Adrenal gland (tissue), 12 donors: ENCODE measurements around the gene PRICKLE4. TPM values are rescaled to one million over a fixed set of nuclear protein-coding genes. Genes with fewer than 3 reads are reported as not detected.

Experiments
- DNase-seq, 7 donors: peaks; one replicate each; pipeline ENCODE4 v3.0.0-alpha.2; 2019 to 2020
- H3K27ac ChIP-seq, 5 donors: fragments of 200-600 bp; sonication (generic) in 4 of 5; 1 replicate in 3 of 5; 2 replicates in 2 of 5; pipeline versions ENCODE4 v1.5.1 to v1.8.0; 2016 to 2020; ENCODE audit warnings: mild to moderate bottlenecking in 1 of 5
- H3K27me3 ChIP-seq: fragments of 200-600 bp; 2 replicates; pipeline ENCODE4 v1.8.0; 2021
- H3K36me3 ChIP-seq, 2 donors: fragments of 200-600 bp; replicated peaks in 1 of 2; 1 replicate in 1 of 2; 2 replicates in 1 of 2; pipeline versions ENCODE4 v1.5.1 to v1.8.0; 2018 to 2022
- H3K4me1 ChIP-seq, 2 donors: fragments of 200-600 bp; replicated peaks in 1 of 2; 1 replicate in 1 of 2; 2 replicates in 1 of 2; pipeline versions ENCODE4 v1.5.1 to v1.8.0; 2018 to 2021
- H3K4me3 ChIP-seq, 4 donors: fragments of 200-600 bp; sonication (generic) in 3 of 4; one replicate each; pipeline ENCODE4 v1.5.1; 2016 to 2018
- H3K9me3 ChIP-seq, 3 donors: fragments of 200-600 bp; sonication (generic) in 1 of 3; replicated peaks in 1 of 3; 1 replicate in 2 of 3; 2 replicates in 1 of 3; pipeline versions ENCODE4 v1.5.1 to v1.8.0; 2016 to 2021
- POLR2A ChIP-seq, 2 donors: fragments of 450-650 bp; IDR thresholded peaks; one replicate each; pipeline ENCODE4 v1.6.1; 2017; ENCODE audit warnings: antibody characterized with exemption in 2 of 2, mild to moderate bottlenecking in 2 of 2, moderate library complexity in 1 of 2
- WGBS, 4 donors: extraction: QIAGEN DNeasy Blood & Tissue Kit in 2 of 4; methylation state at CpG; one replicate each; pipeline versions ENCODE4 v1.1.5 to v1.1.7; 2013 to 2017; 5-methylcytosine and 5-hydroxymethylcytosine counted together
- intact Hi-C, 2 donors: fragments of 100-400 bp; cut with DNase I; formaldehyde crosslinking; loops; one replicate each; pipeline versions ENCODE4 v1.14.1 to v1.15.0; 2022 to 2023
- polyA plus RNA-seq, 3 donors: library from polyadenylated mRNA; stranded (reverse); fragments of 200-250 nt in 2 of 3; fragments of 350-450 nt in 1 of 3; fragmentation: Illumina TruSeq in 1 of 3; extraction: RNeasy Lipid Tissue Mini Kit (QIAGEN cat#74804) in 1 of 3; gene quantifications; one replicate each; pipeline ENCODE4 v1.2.3, GENCODE V29; 2013 to 2014
- small RNA-seq, 2 donors: library from RNA; depleted of rRNA; stranded (forward); fragments of <200 nt; gene quantifications; one replicate each; pipeline ENCODE3, GENCODE V24; 2016
- total RNA-seq, 9 donors: library from RNA; depleted of rRNA in 4 of 9; stranded (reverse); fragments of >200 nt in 4 of 9; fragments of 120-200 nt in 1 of 9; fragmentation: NEBNext Ultra II Directional in 1 of 9; extraction: Animal tissue kit (Norgen Biotek cat#: 25700) in 1 of 9; gene quantifications; one replicate each; pipeline versions ENCODE4 v1.1.0 to v1.2.4, GENCODE V29; 2013 to 2023
- TF ChIP-seq, protein P1 (sequence below), 6 experiments: fragments of 450-650 bp in 4 of 6; fragments of 200-600 bp in 2 of 6; sonication (generic) in 1 of 6; IDR thresholded peaks; 1 replicate in 5 of 6; 2 replicates in 1 of 6; pipeline versions ENCODE4 v1.5.1 to v1.8.0; 2016 to 2021; ENCODE audit warnings: antibody characterized with exemption in 6 of 6, mild to moderate bottlenecking in 2 of 6, moderate library complexity in 1 of 6
- donor health status: healthy with polysubstance abuse.
- donor health status: Bipolar disorder and iron deficiency.
- donor health status: DM: yes; HTN: yes; CAD: no.
- donor health status: DM: no; HTN: no; CAD: no.
- donor health status: DM: no; HTN: no; CAD: no.
- donor health status: DM: yes; HTN: yes; CAD: no.

PRICKLE4 gene
- total and polyA plus RNA-seq, 12 donors = 0.28 to 7.1 (median 3.8) TPM; not detected in 2

DNA sequence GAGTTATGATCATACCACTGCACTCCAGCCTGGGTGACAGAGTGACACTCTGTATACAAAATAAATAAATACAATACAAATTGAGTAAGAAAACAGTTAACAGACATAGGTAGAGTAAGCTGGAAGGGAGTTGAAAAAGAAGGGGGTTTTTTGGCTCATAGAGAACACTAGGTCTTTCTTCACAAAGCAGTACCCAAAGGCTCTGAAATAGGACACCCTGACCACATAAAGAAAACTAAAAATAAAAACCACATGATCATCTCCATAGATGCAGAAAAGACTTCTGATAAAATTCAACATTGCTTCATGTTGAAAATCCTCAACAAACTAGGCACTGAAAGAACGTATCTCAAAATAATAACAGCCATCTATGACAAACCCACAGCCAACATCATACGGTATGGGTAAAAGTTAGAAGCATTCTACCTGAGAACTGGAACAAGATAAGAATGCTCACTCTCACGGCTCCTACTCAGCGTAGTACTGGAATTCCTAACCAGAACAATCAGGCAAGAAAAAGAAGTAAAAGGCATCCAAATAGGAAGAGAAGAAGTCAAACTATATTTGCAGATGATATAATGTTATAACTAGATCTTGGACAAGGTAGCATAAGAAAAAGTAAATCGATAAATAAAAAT lies 55.6 kb downstream of the PRICKLE4 start:
- H3K36me3 ChIP-seq = no peaks in the 10 kb centered on the region
- DNase-seq = no peak
- no peaks in the 10 kb centered on the region for H3K4me1 ChIP-seq
- WGBS, 4 donors = 89 to 95% (median 93%) methylated on average over 5 of the region's 5 CpGs
- no peaks in the 10 kb centered on the region for H3K9me3 ChIP-seq
- intact Hi-C loops = no loop called here
- H3K27ac ChIP-seq = no peak overlapping the region
- H3K27me3 ChIP-seq = no peaks in the 10 kb centered on the region
- H3K4me3 ChIP-seq = no peak overlapping the region
- TF ChIP-seq, protein P1, sequence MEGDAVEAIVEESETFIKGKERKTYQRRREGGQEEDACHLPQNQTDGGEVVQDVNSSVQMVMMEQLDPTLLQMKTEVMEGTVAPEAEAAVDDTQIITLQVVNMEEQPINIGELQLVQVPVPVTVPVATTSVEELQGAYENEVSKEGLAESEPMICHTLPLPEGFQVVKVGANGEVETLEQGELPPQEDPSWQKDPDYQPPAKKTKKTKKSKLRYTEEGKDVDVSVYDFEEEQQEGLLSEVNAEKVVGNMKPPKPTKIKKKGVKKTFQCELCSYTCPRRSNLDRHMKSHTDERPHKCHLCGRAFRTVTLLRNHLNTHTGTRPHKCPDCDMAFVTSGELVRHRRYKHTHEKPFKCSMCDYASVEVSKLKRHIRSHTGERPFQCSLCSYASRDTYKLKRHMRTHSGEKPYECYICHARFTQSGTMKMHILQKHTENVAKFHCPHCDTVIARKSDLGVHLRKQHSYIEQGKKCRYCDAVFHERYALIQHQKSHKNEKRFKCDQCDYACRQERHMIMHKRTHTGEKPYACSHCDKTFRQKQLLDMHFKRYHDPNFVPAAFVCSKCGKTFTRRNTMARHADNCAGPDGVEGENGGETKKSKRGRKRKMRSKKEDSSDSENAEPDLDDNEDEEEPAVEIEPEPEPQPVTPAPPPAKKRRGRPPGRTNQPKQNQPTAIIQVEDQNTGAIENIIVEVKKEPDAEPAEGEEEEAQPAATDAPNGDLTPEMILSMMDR (IDR thresholded peaks at IDR 0.05) = no peak
- TF ChIP-seq POLR2A (IDR thresholded peaks at IDR 0.05) = no peak

DNA sequence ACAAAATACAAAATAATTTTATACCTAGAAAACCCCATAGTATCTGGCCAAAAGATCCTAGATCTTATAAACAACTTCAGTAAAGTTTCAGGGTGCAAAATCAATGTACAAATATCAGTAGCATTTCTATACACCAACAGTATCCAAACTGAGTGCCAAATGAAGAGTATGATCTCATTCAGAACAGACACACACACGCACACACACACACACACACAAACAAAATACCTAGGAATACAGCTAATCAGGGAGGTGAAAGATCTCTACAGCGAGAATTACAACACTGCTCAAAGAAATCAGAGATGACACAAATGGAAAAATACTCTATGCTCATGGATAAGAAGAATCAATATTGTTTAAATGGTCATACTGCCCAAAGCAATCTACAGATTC lies 56.1 kb downstream of the PRICKLE4 start:
- Histone ChIP-seq H3K36me3 (no peaks in the 10 kb centered on the region), H3K9me3 (no peaks in the 10 kb centered on the region), H3K27ac (no peak overlapping the region), H3K4me3 (no peak overlapping the region), H3K27me3 (no peaks in the 10 kb centered on the region), H3K4me1 (no peaks in the 10 kb centered on the region)
- no peak for TF ChIP-seq POLR2A (IDR thresholded peaks at IDR 0.05)
- DNase-seq = no peak
- 76 to 98% (median 92%) methylated on average over 2 of the region's 2 CpGs for WGBS, 4 donors
- intact Hi-C loops = no loop called here

Small RNAs within 50 kb of the gene (small RNA-seq; reads per million reads assigned to genes)
- gene AL365205.2 = 0 reads per million in 2 donors
- 0 reads per million in 2 donors for gene AL365205.3
- gene RF00393 = 0 to 0.12 reads per million in 2 donors

Other genes with a start within 250 kb of the PRICKLE4 start
- 10 to 100 TPM in 5 of 9 donors, 1 to 10 TPM in 4; 1.6 to 17.3 (median 12.7) TPM for gene FOXP4, start 234.4 kb upstream of the PRICKLE4 start, total RNA-seq
- gene FOXP4, start 234.4 kb upstream of the PRICKLE4 start, polyA plus RNA-seq = 10 to 100 TPM in 2 of 3 donors, 1 to 10 TPM in 1; 3.7 to 18.2 (median 10.0) TPM
- gene MDFI, start 142.3 kb upstream of the PRICKLE4 start, total RNA-seq = 10 to 100 TPM in 5 of 9 donors, 1 to 10 TPM in 4; 5.1 to 26.6 (median 11.3) TPM
- 10 to 100 TPM in 2 of 3 donors, under 1 TPM in 1; 0.44 to 12.8 (median 12.6) TPM for gene MDFI, start 142.3 kb upstream of the PRICKLE4 start, polyA plus RNA-seq
- 10 to 100 TPM; 13.3 to 27.1 (median 20.3) TPM for gene TFEB, start 45.2 kb upstream of the PRICKLE4 start, total RNA-seq
- 10 to 100 TPM in 2 of 3 donors, 1 to 10 TPM in 1; 2.1 to 47.2 (median 18.4) TPM for gene TFEB, start 45.2 kb upstream of the PRICKLE4 start, polyA plus RNA-seq
- gene PGC, start 33.4 kb upstream of the PRICKLE4 start, total RNA-seq = 1 to 10 TPM in 1 of 9 donors, under 1 TPM in 1, not detected in 7; 0.57 to 1.2 TPM
- gene PGC, start 33.4 kb upstream of the PRICKLE4 start, polyA plus RNA-seq = 1 to 10 TPM in 2 of 3 donors, not detected in 1; 1.1 to 1.6 TPM
- gene FRS3, start 882 bp upstream of the PRICKLE4 start, total RNA-seq = 10 to 100 TPM in 1 of 9 donors, 1 to 10 TPM in 7, under 1 TPM in 1; 0.30 to 12.1 (median 5.2) TPM
- gene FRS3, start 882 bp upstream of the PRICKLE4 start, polyA plus RNA-seq = 10 to 100 TPM in 2 of 3 donors, 1 to 10 TPM in 1; 2.1 to 21.2 (median 14.0) TPM
- 100 to 1,000 TPM; 146 to 349 (median 225) TPM for gene TOMM6, start 6.9 kb downstream of the PRICKLE4 start, total RNA-seq
- gene TOMM6, start 6.9 kb downstream of the PRICKLE4 start, polyA plus RNA-seq = 100 to 1,000 TPM; 272 to 507 (median 343) TPM
- gene USP49, start 114.6 kb downstream of the PRICKLE4 start, total RNA-seq = 1 to 10 TPM; 1.5 to 5.7 (median 3.6) TPM
- 1 to 10 TPM; 1.5 to 6.2 (median 2.2) TPM for gene USP49, start 114.6 kb downstream of the PRICKLE4 start, polyA plus RNA-seq
- 10 to 100 TPM in 8 of 9 donors, 1 to 10 TPM in 1; 8.2 to 36.5 (median 23.7) TPM for gene MED20, start 140.4 kb downstream of the PRICKLE4 start, total RNA-seq
- gene MED20, start 140.4 kb downstream of the PRICKLE4 start, polyA plus RNA-seq = 10 to 100 TPM in 2 of 3 donors, 1 to 10 TPM in 1; 9.6 to 22.9 (median 12.5) TPM
- gene BYSL, start 140.7 kb downstream of the PRICKLE4 start, total RNA-seq = 10 to 100 TPM in 5 of 9 donors, 1 to 10 TPM in 4; 5.1 to 42.9 (median 14.5) TPM
- gene BYSL, start 140.7 kb downstream of the PRICKLE4 start, polyA plus RNA-seq = 10 to 100 TPM; 15.4 to 24.5 (median 17.3) TPM
- 100 to 1,000 TPM in 8 of 9 donors, 10 to 100 TPM in 1; 85.9 to 309 (median 166) TPM for gene CCND3, start 161.0 kb downstream of the PRICKLE4 start, total RNA-seq
- 100 to 1,000 TPM in 2 of 3 donors, 10 to 100 TPM in 1; 86.3 to 163 (median 135) TPM for gene CCND3, start 161.0 kb downstream of the PRICKLE4 start, polyA plus RNA-seq